Left ventricle myocardium inferior (tissue), 1 donor: ENCODE results near the gene NLRC5. TPM values are rescaled to one million over a fixed set of nuclear protein-coding genes. Genes with fewer than 3 reads are reported as not detected.

Experiments
- DNase-seq: peaks from one replicate; pipeline ENCODE4 v3.0.0-alpha.2; 2020
- H3K27ac ChIP-seq: fragments of 200-600 bp; replicated peaks from 2 replicates; pipeline ENCODE4 v1.8.0; 2021
- H3K27me3 ChIP-seq: fragments of 200-600 bp; 2 replicates; pipeline ENCODE4 v1.8.0; 2021; ENCODE audit warnings: low read depth
- H3K36me3 ChIP-seq: fragments of 200-600 bp; 2 replicates; pipeline ENCODE4 v1.8.0; 2021
- H3K4me1 ChIP-seq: fragments of 200-600 bp; 2 replicates; pipeline ENCODE4 v1.8.0; 2021
- H3K4me3 ChIP-seq: fragments of 200-600 bp; 2 replicates; pipeline ENCODE4 v1.8.0; 2021; ENCODE audit warnings: mild to moderate bottlenecking, moderate library complexity
- H3K9me3 ChIP-seq: fragments of 200-600 bp; replicated peaks from 2 replicates; pipeline ENCODE4 v1.8.0; 2021
- CTCF ChIP-seq: fragments of 200-600 bp; IDR thresholded peaks from 2 replicates; pipeline ENCODE4 v1.8.0; 2021; ENCODE audit warnings: antibody characterized with exemption, mild to moderate bottlenecking, borderline replicate concordance
- intact Hi-C: fragments of 100-400 bp; cut with micrococcal nuclease; formaldehyde crosslinking; loops from one replicate; pipeline ENCODE4 v1.11.0; 2022
- total RNA-seq: library from RNA; stranded (reverse); fragmentation: NEBNext Ultra II Directional; extraction: Animal tissue kit (Norgen Biotek cat#: 25700); gene quantifications from one replicate; pipeline ENCODE4 v1.2.1, GENCODE V29; 2021
- donor health status: DM: no; HTN: yes; CAD: no; lungs with severe emphysema.

NLRC5 gene
- total RNA-seq, 1 donor from 2014 or later: 6.6 TPM

GRCh38 chr16:57021757-57022156 lies 32.4 kb downstream of the NLRC5 start:
- DNase-seq: no peak
- Histone ChIP-seq H3K27me3 (no peaks in the 10 kb centered on the region), H3K27ac (no peak overlapping the region), H3K36me3 (peaks cover 37% of the 10 kb centered on the region), H3K4me1 (no peaks in the 10 kb centered on the region), H3K4me3 (no peak overlapping the region), H3K9me3 (no peaks in the 10 kb centered on the region)
- TF ChIP-seq CTCF: no peak
- intact Hi-C loops: no loop called here

- Histone ChIP-seq H3K4me1 (no peaks in the 10 kb centered on the region), H3K27me3 (no peaks in the 10 kb centered on the region), H3K4me3 (no peak overlapping the region), H3K9me3 (no peaks in the 10 kb centered on the region), H3K27ac (no peak overlapping the region), H3K36me3 (peaks cover 37% of the 10 kb centered on the region)
- TF ChIP-seq CTCF: no peak
- no peak for DNase-seq
- intact Hi-C loops: no loop called here
These were observed 33.1 kb downstream of the NLRC5 start for GRCh38 chr16:57022445-57022844.

- no peak overlapping the region for H3K27ac ChIP-seq
- DNase-seq: no peak
- H3K27me3 ChIP-seq: no peaks in the 10 kb centered on the region
- no peak overlapping the region for H3K4me3 ChIP-seq
- H3K4me1 ChIP-seq: no peaks in the 10 kb centered on the region
- TF ChIP-seq CTCF: no peak
- intact Hi-C loops: no loop called here
- peaks cover 33% of the 10 kb centered on the region for H3K36me3 ChIP-seq
- no peaks in the 10 kb centered on the region for H3K9me3 ChIP-seq
These were observed 34.3 kb downstream of the NLRC5 start for GRCh38 chr16:57023541-57024249.

GRCh38 chr16:57024894-57025680 lies 35.7 kb downstream of the NLRC5 start:
- Histone ChIP-seq H3K4me3 (no peak overlapping the region), H3K9me3 (no peaks in the 10 kb centered on the region), H3K4me1 (no peaks in the 10 kb centered on the region), H3K27me3 (no peaks in the 10 kb centered on the region), H3K27ac (no peak overlapping the region), H3K36me3 (peaks cover 23% of the 10 kb centered on the region)
- DNase-seq: no peak
- TF ChIP-seq CTCF: no peak
- intact Hi-C loops: no loop called here

- Histone ChIP-seq H3K27me3 (no peaks in the 10 kb centered on the region), H3K4me3 (no peak overlapping the region), H3K4me1 (no peaks in the 10 kb centered on the region), H3K9me3 (no peaks in the 10 kb centered on the region), H3K27ac (no peak overlapping the region), H3K36me3 (peaks cover 17% of the 10 kb centered on the region)
- intact Hi-C loops: no loop called here
- no peak for TF ChIP-seq CTCF
- DNase-seq: no peak
These were observed 36.8 kb downstream of the NLRC5 start for GRCh38 chr16:57025941-57026777.
